HG03575 (cell line): ENCODE data around the gene LATS1.
"Not testable (repeated sequence)": the region's sequence is repeated elsewhere in the genome, so short reads cannot be mapped to it uniquely, and the experiment has no call there.

Source experiments
- ATAC-seq: cut with Tn5 transposase; IDR thresholded peaks from one replicate; pipeline ENCODE4 v1.9.1; 2021; ENCODE audit not compliant: unreplicated experiment, insufficient number of reproducible peaks, low FRiP score; ENCODE audit errors: extremely low read depth

The LATS1 gene

GRCh38 chr6:149717588-149718458 is at the start of gene LATS1:
Gene LATS1 (minus strand): TSS chr6:149718101. CDS start chr6:149702126, 15,975 bp downstream.
- ATAC-seq, result peak; percentile 34

- ATAC-seq, result no peak
Observed at GRCh38 chr6:149766156-149766769, 48.4 kb upstream of the LATS1 start.

GRCh38 chr6:149763866-149764265 is 46.0 kb upstream of the LATS1 start:
- ATAC-seq, result no peak

- ATAC-seq, result peak; percentile 94
Observed at GRCh38 chr6:149761438-149761837, 43.5 kb upstream of the LATS1 start.

DNA sequence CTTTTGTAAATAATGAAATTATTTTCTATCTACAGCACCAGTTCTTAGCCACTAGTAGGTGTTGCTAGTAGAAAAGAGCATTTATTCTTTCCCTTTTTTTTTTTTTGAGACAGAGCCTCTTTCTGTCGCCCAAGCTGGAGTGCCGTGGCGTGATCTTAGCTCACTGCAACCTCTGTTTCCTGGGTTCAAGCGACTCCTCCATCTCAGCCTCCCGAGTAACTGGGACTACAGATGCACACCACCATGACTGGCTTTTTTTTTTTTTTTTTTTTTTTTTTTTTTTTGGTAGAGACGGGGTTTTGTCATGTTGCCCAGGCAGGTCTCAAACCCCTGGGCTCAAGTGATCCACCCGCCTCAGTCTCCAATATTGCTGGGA is 38.3 kb upstream of the LATS1 start:
- ATAC-seq, result no peak

DNA sequence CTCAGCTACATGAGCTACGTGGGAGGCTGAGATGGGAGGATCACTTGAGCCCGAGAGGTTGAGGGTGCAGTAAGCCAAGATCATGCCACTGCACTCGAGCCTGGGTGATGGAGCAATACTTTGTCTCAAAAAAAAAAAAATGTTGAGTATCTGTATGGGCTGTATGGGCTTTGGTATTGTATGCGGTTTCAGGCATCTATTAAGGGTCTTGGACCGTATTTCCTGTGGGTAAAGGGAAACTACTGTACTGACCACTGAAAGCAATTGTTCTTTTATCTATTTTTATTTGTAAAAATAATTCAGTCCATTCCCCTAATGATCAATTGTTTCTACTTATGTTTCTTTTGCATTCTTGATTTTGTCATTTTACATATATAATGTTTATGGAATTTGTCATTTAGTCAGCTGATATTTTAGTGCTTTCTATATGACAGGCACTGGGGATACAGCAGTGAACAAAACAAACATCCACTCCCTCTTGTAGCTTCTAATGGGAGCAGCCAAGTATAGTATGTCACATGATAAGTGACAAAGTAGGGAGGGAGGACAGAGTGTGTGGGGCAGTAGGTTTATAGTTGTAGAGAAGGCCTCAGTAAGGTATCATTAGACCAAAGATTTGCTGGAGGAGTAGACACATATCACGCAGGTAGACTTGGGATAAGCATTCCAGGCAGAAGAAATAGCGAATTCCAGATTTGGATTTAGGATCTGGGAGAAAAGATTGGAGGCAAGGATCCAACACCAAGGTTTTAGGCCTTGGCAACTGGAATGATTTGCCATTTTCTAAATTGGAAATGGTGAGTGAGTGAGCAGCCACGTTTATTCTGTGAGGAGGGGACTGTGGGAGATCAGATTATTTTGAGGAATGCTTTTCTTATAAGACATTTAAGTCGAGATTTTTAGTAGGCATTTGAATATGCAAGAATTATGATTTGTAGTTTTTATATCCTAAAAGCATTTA is 37.7 kb upstream of the LATS1 start:
- peak; percentile 61 for ATAC-seq

DNA sequence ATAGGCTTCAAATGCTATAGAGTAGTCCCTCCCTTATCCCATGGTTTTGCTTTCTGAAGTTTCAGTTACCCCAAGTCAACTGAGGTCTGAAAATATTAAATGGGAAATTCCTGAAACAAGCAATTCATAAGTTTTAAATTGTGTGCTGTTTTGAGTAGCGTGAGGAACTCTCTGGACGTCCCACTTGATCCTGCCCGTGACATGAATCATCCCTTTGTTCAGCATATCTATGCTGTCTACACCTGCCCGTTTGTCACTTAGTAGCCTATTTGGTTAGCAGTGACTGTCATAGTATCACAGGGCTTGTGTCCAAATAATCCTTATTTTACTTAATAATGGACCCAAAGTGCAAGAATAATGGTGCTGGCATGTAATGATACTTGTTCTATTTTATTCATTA is 36.6 kb upstream of the LATS1 start:
- ATAC-seq, result no peak

GRCh38 chr6:149753374-149753637 is 35.4 kb upstream of the LATS1 start:
- ATAC-seq, result not testable (repeated sequence)

DNA sequence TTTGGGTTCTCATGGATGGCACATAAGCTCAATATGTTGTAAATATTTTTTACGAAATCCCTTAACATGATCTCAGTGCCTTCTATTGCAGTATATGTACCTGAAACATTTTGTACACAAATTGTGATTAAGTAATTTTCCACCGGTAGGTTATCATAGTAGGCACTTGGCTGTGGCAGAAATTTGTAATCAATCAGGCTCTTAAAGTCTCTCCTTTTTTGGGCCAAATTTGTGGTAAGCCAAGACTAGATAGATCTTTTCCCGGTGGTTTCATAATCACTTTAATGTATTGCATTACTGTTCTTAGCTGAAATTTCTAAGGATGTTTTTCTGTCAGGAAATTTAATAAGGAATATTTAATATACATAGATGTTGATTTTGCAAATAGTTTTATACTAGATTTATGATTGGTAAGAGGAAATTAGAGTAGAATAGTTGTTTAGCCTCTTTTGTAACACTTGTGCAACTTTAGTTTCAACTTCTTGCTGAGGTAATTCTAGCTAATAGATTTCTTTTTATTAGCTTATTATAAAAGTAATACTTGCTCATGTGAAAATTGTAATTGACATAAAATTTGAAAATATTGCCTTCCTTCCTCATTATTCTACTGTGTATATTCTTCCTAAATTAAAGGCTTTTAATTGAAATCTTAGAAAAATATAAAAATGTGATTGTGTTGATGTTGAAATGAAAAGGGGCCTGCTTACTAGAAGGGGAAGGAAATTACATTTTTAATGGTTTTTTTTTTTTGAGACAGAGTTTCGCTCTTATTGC is 34.9 kb upstream of the LATS1 start:
- no peak for ATAC-seq

DNA sequence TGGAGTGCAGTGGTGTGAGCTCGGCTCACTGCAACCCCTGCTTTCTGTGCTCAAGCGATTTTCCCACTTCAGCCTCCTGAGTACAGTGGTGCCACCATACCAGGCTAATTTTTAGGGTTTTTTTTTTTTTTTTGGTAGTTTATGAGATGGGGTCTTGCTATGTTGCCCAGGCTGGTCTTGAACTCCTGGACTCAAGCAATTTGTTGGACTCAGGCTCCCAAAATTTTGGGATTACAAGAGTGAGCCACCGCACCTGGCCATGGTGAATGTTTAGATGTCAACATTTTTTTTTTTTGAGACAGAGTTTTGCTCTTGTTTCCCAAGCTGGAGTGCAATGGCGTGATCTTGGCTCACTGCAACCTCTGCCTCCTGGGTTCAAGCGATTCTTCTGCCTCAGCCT is 34.0 kb upstream of the LATS1 start:
- not testable (repeated sequence) for ATAC-seq

GRCh38 chr6:149751239-149751638 is 33.3 kb upstream of the LATS1 start:
- ATAC-seq, result no peak

DNA sequence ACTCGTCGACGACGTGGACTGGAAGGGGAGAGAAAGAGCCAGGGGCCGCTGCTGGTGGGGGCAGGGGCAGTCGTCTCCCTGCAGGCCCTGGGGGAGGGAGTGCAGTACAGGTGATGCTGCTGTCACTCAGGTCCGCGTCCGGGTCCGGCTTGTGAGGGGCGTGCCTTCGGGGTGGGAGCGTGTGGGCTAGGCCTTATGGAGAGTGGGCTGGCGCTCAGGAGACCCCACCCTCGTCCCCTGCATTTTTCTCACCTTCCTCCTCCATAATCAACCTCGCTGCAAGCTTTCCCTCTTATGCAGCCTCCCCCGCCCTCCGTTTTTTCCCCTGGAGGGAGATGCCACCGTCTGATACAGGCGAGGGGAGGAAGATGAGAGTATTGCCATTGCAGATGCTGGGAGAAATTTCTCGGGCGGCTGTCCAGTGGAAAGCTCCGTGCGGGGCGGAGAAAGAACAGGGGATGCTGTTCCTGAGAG is 32.3 kb upstream of the LATS1 start:
- peak; percentile 3 for ATAC-seq

DNA sequence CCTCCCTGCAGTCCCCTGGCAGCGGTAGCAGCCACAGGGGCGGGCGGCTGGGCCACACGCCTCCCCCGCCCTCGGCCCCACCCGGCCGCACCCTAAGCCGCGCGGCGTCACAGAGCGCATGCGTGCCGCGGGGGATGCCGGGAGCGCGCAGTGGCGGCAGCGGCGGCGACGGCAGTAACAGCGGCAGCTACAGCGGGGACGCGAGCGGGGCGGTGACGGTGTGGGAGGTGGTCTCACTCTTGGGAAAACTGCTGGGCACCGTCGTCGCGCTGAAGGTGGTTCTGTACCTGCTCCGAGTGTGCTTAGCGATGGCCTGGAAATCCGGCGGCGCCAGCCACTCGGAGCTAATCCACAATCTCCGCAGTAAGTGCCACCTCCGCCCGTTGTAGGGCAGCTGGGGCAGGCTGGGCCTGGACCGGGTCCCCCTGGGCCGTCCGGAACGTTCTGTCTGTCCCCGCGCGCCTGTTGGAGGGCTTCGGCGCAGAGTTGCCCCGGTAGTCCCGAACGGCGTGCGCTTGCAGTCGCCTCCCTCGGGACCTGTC is 31.8 kb upstream of the LATS1 start, which contains the start of gene PCMT1:
Gene PCMT1, plus strand, starts transcription at position 148 of the 542 bp plus-strand sequence. Its CDS starts 161 bp downstream, at position 309.
- peak; percentile 39 for ATAC-seq

DNA sequence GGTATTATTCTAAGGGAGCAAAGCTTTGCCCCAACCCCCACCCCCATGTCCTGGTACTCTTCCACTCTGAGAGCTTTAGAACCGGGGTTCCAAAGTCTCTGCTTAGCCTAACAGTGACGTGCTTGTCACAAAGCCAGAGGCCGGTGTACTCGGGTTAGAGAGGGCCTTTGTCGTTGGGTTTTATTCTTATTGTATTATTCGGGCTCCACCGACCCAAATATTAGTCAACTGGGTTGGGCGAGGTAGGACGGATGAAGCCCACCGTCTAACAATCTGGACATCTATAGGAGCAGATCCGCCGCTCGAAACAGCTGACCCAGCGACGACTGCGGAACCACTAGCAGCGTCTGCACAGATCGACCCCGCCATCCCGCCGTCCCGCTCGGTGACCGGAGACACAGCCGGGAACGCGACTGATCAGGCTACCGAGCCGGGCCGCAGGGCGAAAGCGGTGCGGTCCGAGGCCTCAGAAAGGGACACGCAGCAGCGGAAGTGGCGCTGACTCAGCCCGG is 31.2 kb upstream of the LATS1 start:
- ATAC-seq, result not testable (repeated sequence)

- ATAC-seq, result peak; percentile 56
Observed at GRCh38 chr6:149746147-149746946, 28.4 kb upstream of the LATS1 start, which contains the start of gene NUP43. Gene NUP43 (minus strand): TSS chr6:149746529. CDS start chr6:149746495, 34 bp downstream.

- ATAC-seq, result not testable (repeated sequence)
Observed at GRCh38 chr6:149745252-149745651, 27.4 kb upstream of the LATS1 start.

DNA sequence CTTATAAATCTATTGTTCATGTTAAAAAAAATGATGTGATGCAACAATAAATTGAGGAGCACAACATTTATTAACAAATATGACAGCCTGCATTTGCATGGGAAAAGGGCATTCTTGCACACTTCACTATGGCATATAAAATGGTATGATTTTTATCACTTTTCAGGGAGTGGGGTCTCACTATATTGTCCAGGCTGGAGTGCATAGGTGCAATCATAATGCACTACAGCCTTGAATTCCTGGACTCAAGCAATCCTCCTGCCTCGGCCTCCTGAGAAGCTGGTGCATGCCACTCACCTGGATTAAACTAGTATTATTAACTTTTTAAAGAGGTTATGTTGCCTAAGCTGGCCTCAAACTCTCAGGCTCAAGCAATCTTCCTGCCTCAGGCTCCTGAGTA is 17.0 kb upstream of the LATS1 start:
- ATAC-seq, result no peak
